Prostate gland (tissue), 2 donors: Measurements from ENCODE around the gene TMEM8B. TPM values are rescaled to one million over a fixed set of nuclear protein-coding genes. Genes with fewer than 3 reads are reported as not detected.

Experiments
- DNase-seq: peaks from one replicate; pipeline ENCODE4 v3.0.0-alpha.2; 2019; ENCODE audit warnings: low spot score
- H3K27ac ChIP-seq, 2 donors: fragments of 200-600 bp; sonication (generic); 2 replicates each; pipeline ENCODE4 v1.5.1; 2017 to 2019
- H3K27me3 ChIP-seq: fragments of 200-600 bp; sonication (generic); replicated peaks from 2 replicates; pipeline ENCODE4 v1.5.1; 2019; ENCODE audit not compliant: insufficient read depth
- H3K36me3 ChIP-seq, 2 donors: fragments of 200-600 bp; sonication (generic); 1 replicate in 1 of 2; 2 replicates in 1 of 2; pipeline versions ENCODE4 v1.5.1 to v1.8.1; 2017 to 2019
- H3K4me1 ChIP-seq: fragments of 200-600 bp; sonication (generic); replicated peaks from 2 replicates; pipeline ENCODE4 v1.5.1; 2019
- H3K4me3 ChIP-seq, 2 donors: fragments of 200-600 bp; sonication (generic); 2 replicates each; pipeline ENCODE4 v1.5.1; 2017 to 2019
- H3K9me3 ChIP-seq: fragments of 200-600 bp; sonication (generic); 2 replicates; pipeline ENCODE4 v1.5.1; 2017
- CTCF ChIP-seq, 4 experiments: fragments of 200-600 bp in 2 of 4; fragments of 450-650 bp in 2 of 4; sonication (generic) in 2 of 4; IDR thresholded peaks; 1 replicate in 3 of 4; 2 replicates in 1 of 4; pipeline ENCODE4 v1.5.1; 2016 to 2019; ENCODE audit warnings: antibody characterized with exemption in 4 of 4, mild to moderate bottlenecking in 2 of 4, moderate library complexity in 2 of 4
- POLR2A ChIP-seq: fragments of 450-650 bp; IDR thresholded peaks from one replicate; pipeline ENCODE4 v1.6.1; 2016; ENCODE audit warnings: antibody characterized with exemption, mild to moderate bottlenecking
- POLR2AphosphoS5 ChIP-seq: sonication (generic); formaldehyde crosslinking; IDR thresholded peaks from one replicate; pipeline ENCODE4 v1.6.1; 2017; ENCODE audit warnings: antibody characterized with exemption
- WGBS: methylation state at CpG from one replicate; pipeline ENCODE4 v1.1.5; 2018; 5-methylcytosine and 5-hydroxymethylcytosine counted together
- intact Hi-C: fragments of 100-400 bp; cut with DNase I; formaldehyde crosslinking; loops from one replicate; pipeline ENCODE4 v1.14.2; 2022
- total RNA-seq, 2 donors: library from RNA; depleted of rRNA; stranded (reverse); fragments of >200 nt; gene quantifications; one replicate each; pipeline ENCODE4 v1.1.0, GENCODE V29; 2016

Gene TMEM8B
- total RNA-seq, 2 donors from 2014 or later = 15.8 to 25.9 TPM

DNA sequence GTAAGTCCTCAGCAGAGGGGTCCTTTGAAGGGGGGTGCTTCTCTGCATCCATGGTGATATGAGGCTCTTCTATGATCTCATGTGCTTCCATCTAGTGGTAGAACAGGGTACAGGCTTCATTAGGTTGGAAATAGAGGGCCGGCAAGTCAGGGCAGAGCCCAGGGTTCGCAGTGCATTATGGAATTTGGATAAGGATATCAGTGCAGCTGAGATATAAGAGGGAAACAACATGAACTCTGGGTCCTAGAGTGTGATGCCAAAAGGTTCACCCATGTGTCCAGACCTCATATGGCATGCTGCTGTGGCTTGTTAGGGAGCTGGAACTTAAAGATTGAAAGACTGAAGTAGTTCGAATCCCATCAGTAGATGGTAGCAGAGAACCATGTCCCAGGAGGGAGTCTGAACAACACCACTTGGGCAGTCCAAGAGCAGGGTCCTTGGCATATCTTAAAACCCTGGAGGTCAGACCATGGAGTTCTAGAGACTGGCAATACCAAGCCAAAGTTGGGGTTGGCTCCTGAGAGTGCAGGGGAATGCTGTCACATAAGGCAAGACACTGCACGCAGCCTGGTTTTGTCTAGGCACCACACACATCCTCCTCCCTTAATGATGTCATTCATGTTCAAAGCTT, 2.8 kb upstream of the TMEM8B start:
- H3K27ac ChIP-seq = no peak overlapping the region
- no peak overlapping the region for H3K4me3 ChIP-seq
- TF ChIP-seq POLR2A (no peak), CTCF (IDR thresholded peaks at IDR 0.05) (peak; percentile 45 to 86 (median 84)), POLR2AphosphoS5 (peak; percentile 63)
- no peaks in the 10 kb centered on the region for H3K36me3 ChIP-seq
- WGBS = 30% methylated on average over 4 of the region's 4 CpGs
- H3K27me3 ChIP-seq = no peaks in the 10 kb centered on the region
- peaks cover 9% of the 10 kb centered on the region for H3K4me1 ChIP-seq
- intact Hi-C loops = loop anchor here (2.0 to 5.0 kb wide), 2 partner anchors 35 to 56 kb away; partner anchors contain the start of gene NPR2
- DNase-seq = peak; percentile 49
- H3K9me3 ChIP-seq = no peaks in the 10 kb centered on the region

DNA sequence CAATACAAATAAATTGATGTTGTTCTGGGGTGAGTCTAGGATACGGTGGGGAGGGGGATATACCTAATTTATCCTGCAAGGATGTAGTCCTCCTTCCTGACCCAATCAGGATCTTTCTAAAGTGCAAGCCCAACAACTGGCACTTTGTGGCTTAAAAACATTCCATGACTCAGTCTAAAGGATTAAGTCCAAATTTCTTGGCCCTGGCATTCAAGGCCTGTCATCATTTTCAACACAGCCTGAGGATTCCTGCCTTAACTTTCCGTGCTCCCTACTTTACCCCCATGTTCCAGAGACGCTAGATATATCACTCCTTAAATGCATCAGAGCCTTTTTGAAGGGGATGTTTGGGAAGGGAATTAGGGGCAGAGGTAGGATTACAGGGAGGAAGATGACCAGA, 1.5 kb upstream of the TMEM8B start:
- intact Hi-C loops = loop anchor here (2.0 to 5.0 kb wide), 2 partner anchors 37 to 55 kb away; partner anchors contain the start of gene NPR2
- H3K4me3 ChIP-seq = no peak overlapping the region
- no peak for TF ChIP-seq POLR2A
- no peak for TF ChIP-seq POLR2AphosphoS5
- TF ChIP-seq CTCF (IDR thresholded peaks at IDR 0.05) = no peak
- 77% methylated on average over 3 of the region's 3 CpGs for WGBS
- no peak overlapping the region for H3K27ac ChIP-seq
- peaks cover 21% of the 10 kb centered on the region for H3K4me1 ChIP-seq
- H3K36me3 ChIP-seq = no peaks in the 10 kb centered on the region
- DNase-seq = no peak
- no peaks in the 10 kb centered on the region for H3K9me3 ChIP-seq
- no peaks in the 10 kb centered on the region for H3K27me3 ChIP-seq

GRCh38 chr9:35828716-35829083, 328 bp upstream of the TMEM8B start, which contains the start of gene FAM221B:
Gene FAM221B (minus strand): TSS chr9:35828732. CDS start chr9:35826161, 2,571 bp downstream.
- Histone ChIP-seq H3K4me3 (peak within 1 kb of the TSS; percentile 73 to 99), H3K36me3 (no peaks in the 10 kb centered on the region), H3K4me1 (peaks cover 32% of the 10 kb centered on the region), H3K27ac (peak within 1 kb of the TSS; percentile 89 to 99), H3K27me3 (no peaks in the 10 kb centered on the region), H3K9me3 (no peaks in the 10 kb centered on the region)
- no peak for TF ChIP-seq POLR2A
- no peak for TF ChIP-seq CTCF (IDR thresholded peaks at IDR 0.05)
- no peak for TF ChIP-seq POLR2AphosphoS5
- 1% methylated on average over 21 of the region's 21 CpGs for WGBS
- intact Hi-C loops = loop anchor here (5.0 kb wide), 1 partner anchor 54 kb away; no protein-coding TSS in a partner anchor
- DNase-seq = no peak

- 25% methylated on average over 2 of the region's 2 CpGs for WGBS
- Histone ChIP-seq H3K36me3 (no peaks in the 10 kb centered on the region), H3K4me3 (peak overlapping the region; percentile 73 to 99), H3K4me1 (peaks cover 36% of the 10 kb centered on the region), H3K9me3 (no peaks in the 10 kb centered on the region), H3K27ac (peak overlapping the region; percentile 89 to 99), H3K27me3 (no peaks in the 10 kb centered on the region)
- no peak for TF ChIP-seq CTCF (IDR thresholded peaks at IDR 0.05)
- TF ChIP-seq POLR2AphosphoS5 = no peak
- no peak for TF ChIP-seq POLR2A
- intact Hi-C loops = loop anchor here (5.0 kb wide), 1 partner anchor 53 kb away; no protein-coding TSS in a partner anchor
- no peak for DNase-seq
These were observed 702 bp downstream of the TMEM8B start for GRCh38 chr9:35829764-35830096.

DNA sequence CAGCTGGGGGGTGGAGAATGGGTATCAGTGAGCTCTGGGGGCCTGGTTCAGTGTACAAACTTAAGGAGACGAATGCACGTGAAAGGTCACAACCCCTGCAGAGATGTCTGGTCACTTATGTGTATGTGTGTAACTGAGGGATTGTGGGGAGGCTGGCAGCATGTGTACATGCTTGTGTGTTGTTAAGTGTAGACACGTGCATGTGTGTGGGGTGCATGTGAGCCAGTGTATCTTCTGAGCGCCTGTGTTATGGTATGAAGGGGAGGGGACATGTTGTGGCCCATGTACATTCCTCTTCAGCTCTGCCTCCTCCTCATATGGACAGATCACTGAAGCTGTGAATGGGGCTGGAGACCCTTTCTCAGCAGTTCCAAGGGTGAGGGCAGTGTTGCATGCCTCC, 2.0 kb downstream of the TMEM8B start:
- Histone ChIP-seq H3K4me1 (peaks cover 36% of the 10 kb centered on the region), H3K27ac (peak overlapping the region; percentile 89 to 99), H3K9me3 (no peaks in the 10 kb centered on the region), H3K36me3 (no peaks in the 10 kb centered on the region), H3K4me3 (no peak overlapping the region), H3K27me3 (no peaks in the 10 kb centered on the region)
- no peak for DNase-seq
- 78% methylated on average over 4 of the region's 4 CpGs for WGBS
- intact Hi-C loops = no loop called here
- no peak for TF ChIP-seq CTCF (IDR thresholded peaks at IDR 0.05)
- TF ChIP-seq POLR2A = no peak
- no peak for TF ChIP-seq POLR2AphosphoS5
